ENCODE data around the gene IL25. TPM values are rescaled to one million over a fixed set of nuclear protein-coding genes. Genes with fewer than 3 reads are reported as not detected.

IL25 gene
- total RNA-seq (2013): not detected
- polyA plus RNA-seq: not detected
- not detected in 2 replicates for polyA minus RNA-seq
- 0 to 0.30 (median 0) reads per million in 11 experiments for total RNA-seq

DNA sequence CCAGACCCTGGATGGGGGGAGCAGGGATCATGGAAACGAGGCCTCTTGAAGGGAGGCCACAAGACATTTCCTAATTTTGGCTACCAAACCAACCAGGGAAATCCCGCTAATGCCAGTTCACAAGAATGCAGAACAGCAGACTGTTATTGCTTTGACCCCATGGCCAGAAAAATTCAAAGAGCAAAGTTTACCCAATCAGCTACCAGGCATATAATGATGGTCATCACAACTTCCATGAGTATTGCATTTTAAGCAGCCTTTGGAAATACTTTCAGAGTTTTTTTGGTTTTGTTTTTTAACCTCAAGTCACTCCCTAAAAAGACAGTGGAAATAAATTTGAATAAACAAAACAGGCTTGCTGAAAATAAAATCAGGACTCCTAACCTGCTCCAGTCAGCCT is at the start of gene IL25:
IL25 (plus strand) TSS at position 301 of the 400 bp plus-strand sequence.
- Histone ChIP-seq H3K4me2 (replicated peaks; ENCODE audit: extremely low read depth, low read length, poor library complexity, severe bottlenecking) (no peak within 1 kb of the TSS), H3K79me2 (ENCODE audit: insufficient read depth, low read length) (no peaks in the 10 kb centered on the region), H3K4me3 (replicated peaks in 1 of 3; ENCODE audit: low read depth in 2 of 3, low read length in 3 of 3) (no peak within 1 kb of the TSS), H3K9ac (ENCODE audit: insufficient read depth, low read length, poor library complexity, severe bottlenecking) (peak within 1 kb of the TSS; percentile 8), H3K4me1 (ENCODE audit: control insufficient read depth in 1 of 2, insufficient read depth in 2 of 2, low read length in 2 of 2) (no peaks in the 10 kb centered on the region), H4K20me1 (ENCODE audit: insufficient read depth, low read length) (no peaks in the 10 kb centered on the region), H3K9me3 (replicated peaks in 1 of 2; ENCODE audit: control insufficient read depth in 1 of 2, insufficient read depth in 1 of 2, low read length in 2 of 2) (no peaks in the 10 kb centered on the region), H2AFZ (ENCODE audit: insufficient read depth, low read depth, low read length, poor library complexity, severe bottlenecking) (no peak within 1 kb of the TSS), H3K36me3 (replicated peaks in 1 of 2; ENCODE audit: control insufficient read depth in 1 of 2, insufficient read depth in 2 of 2, low read length in 2 of 2) (no peaks in the 10 kb centered on the region), H3K27ac (ENCODE audit: low read depth in 1 of 2, low read length in 2 of 2) (no peak within 1 kb of the TSS), H3K27me3 (ENCODE audit: control insufficient read depth in 2 of 2, insufficient read depth in 2 of 2, low read length in 2 of 2) (peaks cover 3 to 6% of the 10 kb centered on the region in 2 donors)
- Mint-ChIP-seq H3K4me3 (no peak within 1 kb of the TSS), H3K4me1 (no peaks in the 10 kb centered on the region), H3K27me3 (ENCODE audit: low read depth in 3 of 3) (peaks cover 9 to 14% (median 12%) of the 10 kb centered on the region in 3 donors), H3K9me3 (peaks cover 0 to 3% (median 0%) of the 10 kb centered on the region in 7 donors), H3K27ac (peak within 1 kb of the TSS in 1 of 7 donors; percentile 55), H3K36me3 (no peaks in the 10 kb centered on the region)
- DNase-seq: no peak
- intact Hi-C loops (cut with micrococcal nuclease): no loop called here
- 100% methylated on average over 1 of the region's 2 CpGs for WGBS (ENCODE audit: insufficient coverage)
- TF ChIP-seq, protein P1, sequence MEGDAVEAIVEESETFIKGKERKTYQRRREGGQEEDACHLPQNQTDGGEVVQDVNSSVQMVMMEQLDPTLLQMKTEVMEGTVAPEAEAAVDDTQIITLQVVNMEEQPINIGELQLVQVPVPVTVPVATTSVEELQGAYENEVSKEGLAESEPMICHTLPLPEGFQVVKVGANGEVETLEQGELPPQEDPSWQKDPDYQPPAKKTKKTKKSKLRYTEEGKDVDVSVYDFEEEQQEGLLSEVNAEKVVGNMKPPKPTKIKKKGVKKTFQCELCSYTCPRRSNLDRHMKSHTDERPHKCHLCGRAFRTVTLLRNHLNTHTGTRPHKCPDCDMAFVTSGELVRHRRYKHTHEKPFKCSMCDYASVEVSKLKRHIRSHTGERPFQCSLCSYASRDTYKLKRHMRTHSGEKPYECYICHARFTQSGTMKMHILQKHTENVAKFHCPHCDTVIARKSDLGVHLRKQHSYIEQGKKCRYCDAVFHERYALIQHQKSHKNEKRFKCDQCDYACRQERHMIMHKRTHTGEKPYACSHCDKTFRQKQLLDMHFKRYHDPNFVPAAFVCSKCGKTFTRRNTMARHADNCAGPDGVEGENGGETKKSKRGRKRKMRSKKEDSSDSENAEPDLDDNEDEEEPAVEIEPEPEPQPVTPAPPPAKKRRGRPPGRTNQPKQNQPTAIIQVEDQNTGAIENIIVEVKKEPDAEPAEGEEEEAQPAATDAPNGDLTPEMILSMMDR (IDR thresholded peaks at IDR 0.05): no peak

DNA sequence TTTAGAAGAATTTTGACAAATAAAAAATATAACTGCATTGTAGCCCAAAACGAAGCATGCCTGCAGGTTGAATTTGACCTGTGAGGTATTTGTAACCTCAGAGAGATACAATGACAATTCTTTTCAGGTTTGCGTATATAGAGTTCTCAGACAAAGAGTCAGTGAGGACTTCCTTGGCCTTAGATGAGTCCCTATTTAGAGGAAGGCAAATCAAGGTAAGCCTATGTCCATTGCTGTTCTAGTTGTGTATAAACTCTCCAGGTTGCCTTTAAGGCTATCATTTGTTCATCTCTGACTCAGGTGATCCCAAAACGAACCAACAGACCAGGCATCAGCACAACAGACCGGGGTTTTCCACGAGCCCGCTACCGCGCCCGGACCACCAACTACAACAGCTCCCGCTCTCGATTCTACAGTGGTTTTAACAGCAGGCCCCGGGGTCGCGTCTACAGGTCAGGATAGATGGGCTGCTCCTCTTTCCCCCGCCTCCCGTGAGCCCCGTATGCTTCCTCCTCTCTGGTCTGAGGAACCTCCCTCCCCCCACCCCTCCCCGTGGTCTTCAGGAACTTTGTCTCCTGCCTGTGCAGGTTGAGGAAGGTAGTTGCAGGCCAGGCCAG is 48.7 kb upstream of the IL25 start:
- no peak overlapping the region for H3K4me3 Mint-ChIP-seq
- H3K4me1 ChIP-seq (ENCODE audit: control insufficient read depth in 1 of 2, insufficient read depth in 2 of 2, low read length in 2 of 2): peaks cover 23 to 24% of the 10 kb centered on the region in 2 donors

More for the DNA sequence above, 48.7 kb upstream of the IL25 start:
- H3K9me3 ChIP-seq (replicated peaks in 1 of 2; ENCODE audit: control insufficient read depth in 1 of 2, insufficient read depth in 1 of 2, low read length in 2 of 2): no peaks in the 10 kb centered on the region
- H3K4me3 ChIP-seq (replicated peaks in 1 of 3; ENCODE audit: low read depth in 2 of 3, low read length in 3 of 3): no peak overlapping the region
- Mint-ChIP-seq H3K27ac (peak overlapping the region in 1 of 7 donors; percentile 63), H3K36me3 (peaks cover 39 to 42% of the 10 kb centered on the region in 2 donors), H3K4me1 (peaks cover 25% of the 10 kb centered on the region), H3K27me3 (ENCODE audit: low read depth in 3 of 3) (peaks cover 0 to 2% (median 0%) of the 10 kb centered on the region in 3 donors), H3K9me3 (peaks cover 0 to 3% (median 0%) of the 10 kb centered on the region in 7 donors)
- H3K27me3 ChIP-seq (ENCODE audit: control insufficient read depth in 2 of 2, insufficient read depth in 2 of 2, low read length in 2 of 2): no peaks in the 10 kb centered on the region
- TF ChIP-seq, protein P1 (IDR thresholded peaks at IDR 0.05): no peak
- H3K36me3 ChIP-seq (replicated peaks in 1 of 2; ENCODE audit: control insufficient read depth in 1 of 2, insufficient read depth in 2 of 2, low read length in 2 of 2): peaks cover 27 to 37% of the 10 kb centered on the region in 2 donors
- H2AFZ ChIP-seq (ENCODE audit: insufficient read depth, low read depth, low read length, poor library complexity, severe bottlenecking): no peak overlapping the region
- DNase-seq: no peak
- H3K79me2 ChIP-seq (ENCODE audit: insufficient read depth, low read length): peaks cover 27% of the 10 kb centered on the region
- WGBS (ENCODE audit: insufficient coverage): 86% methylated on average over 5 of the region's 18 CpGs
- no peak overlapping the region for H3K4me2 ChIP-seq (replicated peaks; ENCODE audit: extremely low read depth, low read length, poor library complexity, severe bottlenecking)
- intact Hi-C loops (cut with micrococcal nuclease): loop anchor here (5.0 to 10.0 kb wide), 4 partner anchors 37 to 241 kb away; partner anchors contain the start of genes ACIN1 (in 1 of the 2), AP1G2 (in 1 of the 2), C14orf119 (in 1 of the 2) and HOMEZ (in 1 of the 2)
- H4K20me1 ChIP-seq (ENCODE audit: insufficient read depth, low read length): peaks cover 24% of the 10 kb centered on the region
- H3K9ac ChIP-seq (ENCODE audit: insufficient read depth, low read length, poor library complexity, severe bottlenecking): no peak overlapping the region
- H3K27ac ChIP-seq (ENCODE audit: low read depth in 1 of 2, low read length in 2 of 2): no peak overlapping the region
